H1 (cell line): ENCODE data around the gene TAS1R3. TPM values are rescaled to one million over a fixed set of nuclear protein-coding genes. Genes with fewer than 3 reads are reported as not detected.

ENCODE experiments used
- CEBPB ChIP-seq: IDR thresholded peaks from 2 replicates; pipeline ENCODE4 v1.6.1; 2012; ENCODE audit warnings: low read depth, low read length
- CHD2 ChIP-seq: IDR thresholded peaks from 2 replicates; pipeline ENCODE4 v1.6.1; 2012; ENCODE audit warnings: low read length, improper control_type of control experiment
- CREB1 ChIP-seq: IDR thresholded peaks from 2 replicates; pipeline ENCODE4 v1.6.1; 2012; ENCODE audit warnings: inconsistent platforms
- KDM1A ChIP-seq: fragments of 200-600, 300-600 bp; sonication (generic); IDR thresholded peaks from 2 replicates; pipeline ENCODE4 v1.7.1; 2016; ENCODE audit warnings: mild to moderate bottlenecking, low read length, borderline replicate concordance
- SIN3A ChIP-seq, 2 experiments: IDR thresholded peaks in 1 of 2; conservative IDR thresholded peaks in 1 of 2; 2 replicates each; pipeline ENCODE4 v1.6.1; 2011 to 2012; ENCODE audit warnings: low read length in 2 of 2, improper control_type of control experiment in 1 of 2, low read depth in 1 of 2, mild to moderate bottlenecking in 1 of 2
- SP2 ChIP-seq: IDR thresholded peaks from 2 replicates; pipeline ENCODE4 v1.6.1; 2012; ENCODE audit warnings: mild to moderate bottlenecking, low read length, inconsistent platforms
- TCF12 ChIP-seq: IDR thresholded peaks from 2 replicates; pipeline ENCODE4 v1.6.1; 2011; ENCODE audit warnings: low read depth, mild to moderate bottlenecking, low read length
- ZNF274 ChIP-seq: IDR thresholded peaks from 2 replicates; pipeline ENCODE4 v1.7.0; 2012; ENCODE audit warnings: low read length, borderline replicate concordance; ENCODE audit errors: extremely low read depth
- polyA plus RNA-seq, 7 experiments: library from polyadenylated mRNA; depleted of rRNA in 3 of 7; stranded (reverse) in 5 of 7; unstranded in 2 of 7; fragments of >200 nt in 5 of 7; fragments of 200-250 nt in 2 of 7; gene quantifications; 1 replicate in 5 of 7; 2 replicates in 1 of 7; 4 replicates in 1 of 7; pipeline versions ENCODE4 v1.2.1 to v1.2.3, GENCODE V29; 2011 to 2013; ENCODE audit warnings: missing spikeins in 2 of 7, mixed read lengths in 2 of 7
- total RNA-seq: library from RNA; stranded (reverse); fragmentation: NEBNext Ultra II Directional; extraction: Animal tissue kit (Norgen Biotek cat#: 25700); gene quantifications from 2 replicates; pipeline ENCODE4 v1.2.1, GENCODE V29; 2021

Gene TAS1R3
- total and polyA plus RNA-seq, 2 of the 8 experiments (the other 6 are each of a cell fraction or from before 2014, with no cell fraction given), result 0.03 to 0.19 TPM

DNA sequence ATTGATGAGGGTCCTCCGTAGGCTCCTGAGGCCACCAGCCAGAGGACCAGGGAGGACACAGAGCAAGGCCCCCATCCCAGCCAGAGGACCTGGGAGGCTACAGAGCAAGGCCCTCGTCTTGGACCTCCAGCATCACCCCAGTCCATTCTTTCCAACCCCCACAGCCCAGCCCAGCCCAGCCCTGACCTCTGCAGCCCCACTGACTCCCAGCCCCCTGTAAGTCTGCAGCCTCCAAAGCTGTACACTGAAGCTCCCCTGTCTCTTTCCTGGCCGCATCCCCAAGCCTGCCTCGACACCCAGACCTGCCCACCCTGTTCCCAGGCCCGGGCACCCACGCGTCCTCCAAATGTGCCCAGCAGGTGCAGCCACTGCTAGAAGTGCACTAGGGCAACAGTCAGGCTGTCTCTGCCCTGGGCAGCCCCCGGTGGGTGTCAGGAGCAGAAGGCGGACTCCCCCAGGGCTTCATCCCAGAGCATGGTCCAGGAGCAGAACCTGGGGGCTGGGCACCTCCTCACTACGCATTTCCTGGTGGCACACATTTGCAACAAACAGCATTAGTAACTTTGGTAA lies 16.0 kb downstream of the TAS1R3 start (continued):
- no peak for TF ChIP-seq TCF12
- no peak for TF ChIP-seq CEBPB
- no peak for TF ChIP-seq SIN3A (conservative IDR thresholded peaks at IDR 0.05 in 1 of 2, IDR thresholded peaks at IDR 0.05 in 1 of 2; ENCODE audit: low read depth in 1 of 2, low read length in 2 of 2)
- TF ChIP-seq ZNF274, result no peak
- no peak for TF ChIP-seq CREB1
- no peak for TF ChIP-seq CHD2
- TF ChIP-seq SP2, result no peak
- no peak for TF ChIP-seq KDM1A
